Mesendoderm (in vitro differentiated cells): Measurements from ENCODE around the gene TBKBP1.
"Not testable (repeated sequence)": the region's sequence is repeated elsewhere in the genome, so short reads cannot be mapped to it uniquely, and the experiment has no call there.

ENCODE experiments used
- DNase-seq: peaks from one replicate; pipeline ENCODE4 v3.0.0; 2013
- H2AK5ac ChIP-seq: 2 replicates; pipeline ENCODE4 v1.6.1; 2013; ENCODE audit warnings: low read length, inconsistent platforms
- H2BK120ac ChIP-seq: 2 replicates; pipeline ENCODE4 v1.6.1; 2013; ENCODE audit warnings: low read depth, mild to moderate bottlenecking, low read length, moderate library complexity, mixed read lengths
- H2BK15ac ChIP-seq: replicated peaks from 2 replicates; pipeline ENCODE4 v1.6.1; 2013; ENCODE audit warnings: low read depth, mild to moderate bottlenecking, moderate library complexity
- H2BK5ac ChIP-seq: 2 replicates; pipeline ENCODE4 v1.6.1; 2013; ENCODE audit warnings: low read length, inconsistent platforms
- H3K18ac ChIP-seq: 2 replicates; pipeline ENCODE4 v1.6.1; 2013; ENCODE audit warnings: mild to moderate bottlenecking, low read length, mixed read lengths
- H3K23ac ChIP-seq: one replicate; pipeline ENCODE4 v1.6.1; 2013; ENCODE audit warnings: low read length
- H3K27ac ChIP-seq: 2 replicates; pipeline ENCODE4 v1.5.1; 2013; ENCODE audit warnings: low read depth, mild to moderate bottlenecking, inconsistent platforms, low read length, moderate library complexity
- H3K27me3 ChIP-seq: 2 replicates; pipeline ENCODE4 v1.6.1; 2013; ENCODE audit warnings: low read length, control low read depth, mild to moderate bottlenecking, inconsistent platforms; ENCODE audit not compliant: insufficient read depth, poor library complexity
- H3K36me3 ChIP-seq: 2 replicates; pipeline ENCODE4 v1.6.1; 2013; ENCODE audit warnings: low read length, inconsistent platforms; ENCODE audit not compliant: control insufficient read depth, insufficient read depth
- H3K4ac ChIP-seq: one replicate; pipeline ENCODE4 v1.6.1; 2013; ENCODE audit warnings: low read depth, mild to moderate bottlenecking, low read length, moderate library complexity
- H3K4me1 ChIP-seq: 2 replicates; pipeline ENCODE4 v1.6.1; 2013; ENCODE audit warnings: low read depth, low read length, inconsistent platforms; ENCODE audit not compliant: control insufficient read depth
- H3K4me2 ChIP-seq: 2 replicates; pipeline ENCODE4 v1.6.1; 2013; ENCODE audit warnings: low read length
- H3K4me3 ChIP-seq: 2 replicates; pipeline ENCODE4 v1.5.1; 2013; ENCODE audit warnings: mild to moderate bottlenecking, low read length
- H3K56ac ChIP-seq: one replicate; pipeline ENCODE4 v1.6.1; 2013; ENCODE audit warnings: low read length
- H3K79me1 ChIP-seq: 2 replicates; pipeline ENCODE4 v1.6.1; 2013; ENCODE audit warnings: low read length, inconsistent platforms
- H3K79me2 ChIP-seq: 2 replicates; pipeline ENCODE4 v1.6.1; 2013; ENCODE audit warnings: mild to moderate bottlenecking, low read length; ENCODE audit not compliant: control insufficient read depth, insufficient read depth
- H3K9ac ChIP-seq: 2 replicates; pipeline ENCODE4 v1.6.1; 2013; ENCODE audit warnings: low read length, inconsistent platforms
- H4K5ac ChIP-seq: one replicate; pipeline ENCODE4 v1.6.1; 2013; ENCODE audit warnings: low read length
- H4K8ac ChIP-seq: one replicate; pipeline ENCODE4 v1.6.1; 2013; ENCODE audit warnings: low read depth, mild to moderate bottlenecking, control low read depth, low read length, moderate library complexity
- WGBS: extraction: QIAGEN DNeasy Blood & Tissue Kit; methylation state at CpG from one replicate; pipeline ENCODE4 v1.1.7; 2013; ENCODE audit warnings: low lambda C conversion rate, missing lambda C conversion rate; ENCODE audit not compliant: insufficient coverage; ENCODE audit errors: extremely low coverage; 5-methylcytosine and 5-hydroxymethylcytosine counted together

Gene TBKBP1

GRCh38 chr17:47739945-47740344 is 46.0 kb downstream of the TBKBP1 start:
- H3K79me2 ChIP-seq, H2AK5ac ChIP-seq, H3K56ac ChIP-seq, H3K79me1 ChIP-seq, H3K23ac ChIP-seq, DNase-seq, H3K4me3 ChIP-seq, H3K4ac ChIP-seq, H3K27ac ChIP-seq, H3K36me3 ChIP-seq, H2BK15ac ChIP-seq, H3K4me2 ChIP-seq, H3K9ac ChIP-seq, H3K4me1 ChIP-seq, H4K5ac ChIP-seq, H4K8ac ChIP-seq, H3K18ac ChIP-seq, H2BK120ac ChIP-seq, H3K27me3 ChIP-seq, H2BK5ac ChIP-seq: not testable (repeated sequence)
- WGBS, result no CpG with 5 or more reads among the region's 12 CpGs

- Histone ChIP-seq H3K79me2 (no peaks in the 10 kb centered on the region), H3K4me3 (no peak overlapping the region), H3K4ac (no peak overlapping the region), H3K4me2 (no peak overlapping the region), H3K4me1 (no peaks in the 10 kb centered on the region), H3K18ac (no peak overlapping the region), H3K56ac (no peak overlapping the region), H2BK15ac (no peak overlapping the region), H4K5ac (no peak overlapping the region), H2BK120ac (no peak overlapping the region), H3K9ac (no peak overlapping the region), H3K23ac (no peak overlapping the region), H3K79me1 (no peaks in the 10 kb centered on the region), H2AK5ac (no peak overlapping the region), H3K27me3 (no peaks in the 10 kb centered on the region), H3K27ac (no peak overlapping the region), H4K8ac (no peak overlapping the region), H2BK5ac (no peak overlapping the region), H3K36me3 (no peaks in the 10 kb centered on the region)
- no peak for DNase-seq
- WGBS, result no CpG with 5 or more reads among the region's 11 CpGs
Measured at GRCh38 chr17:47741109-47741792, 47.3 kb downstream of the TBKBP1 start.

GRCh38 chr17:47741793-47742145 is 47.8 kb downstream of the TBKBP1 start:
- Histone ChIP-seq H3K79me2 (no peaks in the 10 kb centered on the region), H3K9ac (no peak overlapping the region), H3K36me3 (no peaks in the 10 kb centered on the region), H2BK120ac (no peak overlapping the region), H3K4me2 (no peak overlapping the region), H3K4me3 (no peak overlapping the region), H3K56ac (no peak overlapping the region), H2BK15ac (no peak overlapping the region), H2AK5ac (no peak overlapping the region), H3K27me3 (no peaks in the 10 kb centered on the region), H3K4me1 (no peaks in the 10 kb centered on the region), H2BK5ac (no peak overlapping the region), H4K5ac (no peak overlapping the region), H4K8ac (no peak overlapping the region), H3K79me1 (no peaks in the 10 kb centered on the region), H3K23ac (no peak overlapping the region), H3K4ac (no peak overlapping the region), H3K18ac (no peak overlapping the region), H3K27ac (no peak overlapping the region)
- no peak for DNase-seq
- no CpG with 5 or more reads among the region's 9 CpGs for WGBS

GRCh38 chr17:47742319-47743181 is 48.6 kb downstream of the TBKBP1 start:
- WGBS, result no CpG with 5 or more reads among the region's 26 CpGs
- Histone ChIP-seq H3K27ac (no peak overlapping the region), H2AK5ac (no peak overlapping the region), H3K79me2 (no peaks in the 10 kb centered on the region), H2BK15ac (no peak overlapping the region), H3K56ac (peak overlapping the region; percentile 70), H3K18ac (no peak overlapping the region), H3K4me3 (no peak overlapping the region), H4K8ac (no peak overlapping the region), H3K4me1 (no peaks in the 10 kb centered on the region), H3K4ac (no peak overlapping the region), H3K27me3 (no peaks in the 10 kb centered on the region), H2BK120ac (no peak overlapping the region), H4K5ac (no peak overlapping the region), H3K79me1 (no peaks in the 10 kb centered on the region), H3K23ac (no peak overlapping the region), H3K4me2 (no peak overlapping the region), H2BK5ac (no peak overlapping the region), H3K9ac (no peak overlapping the region), H3K36me3 (no peaks in the 10 kb centered on the region)
- peak; percentile 66 for DNase-seq

GRCh38 chr17:47744168-47745036 is 50.4 kb downstream of the TBKBP1 start:
- no peak for DNase-seq
- H2BK120ac ChIP-seq, result no peak overlapping the region
- H3K36me3 ChIP-seq, result no peaks in the 10 kb centered on the region
- H3K4ac ChIP-seq, result no peak overlapping the region
- H3K9ac ChIP-seq, result no peak overlapping the region
- no peak overlapping the region for H2AK5ac ChIP-seq
- no peak overlapping the region for H2BK15ac ChIP-seq
- H3K27me3 ChIP-seq, result no peaks in the 10 kb centered on the region
- no CpG with 5 or more reads among the region's 22 CpGs for WGBS
- no peak overlapping the region for H3K27ac ChIP-seq
- no peaks in the 10 kb centered on the region for H3K79me2 ChIP-seq
- no peak overlapping the region for H3K4me3 ChIP-seq
- H3K4me2 ChIP-seq, result no peak overlapping the region
- H3K23ac ChIP-seq, result no peak overlapping the region
- no peak overlapping the region for H2BK5ac ChIP-seq
- H4K8ac ChIP-seq, result no peak overlapping the region
- no peak overlapping the region for H3K18ac ChIP-seq
- no peaks in the 10 kb centered on the region for H3K79me1 ChIP-seq
- H4K5ac ChIP-seq, result no peak overlapping the region
- H3K4me1 ChIP-seq, result no peaks in the 10 kb centered on the region
- H3K56ac ChIP-seq, result no peak overlapping the region
